Measurements from ENCODE around the gene ALDH4A1. TPM values are rescaled to one million over a fixed set of nuclear protein-coding genes. Genes with fewer than 3 reads are reported as not detected.

The ALDH4A1 gene
- total RNA-seq, 2 experiments from 2014 or later, result 0.61 to 0.71 TPM

DNA sequence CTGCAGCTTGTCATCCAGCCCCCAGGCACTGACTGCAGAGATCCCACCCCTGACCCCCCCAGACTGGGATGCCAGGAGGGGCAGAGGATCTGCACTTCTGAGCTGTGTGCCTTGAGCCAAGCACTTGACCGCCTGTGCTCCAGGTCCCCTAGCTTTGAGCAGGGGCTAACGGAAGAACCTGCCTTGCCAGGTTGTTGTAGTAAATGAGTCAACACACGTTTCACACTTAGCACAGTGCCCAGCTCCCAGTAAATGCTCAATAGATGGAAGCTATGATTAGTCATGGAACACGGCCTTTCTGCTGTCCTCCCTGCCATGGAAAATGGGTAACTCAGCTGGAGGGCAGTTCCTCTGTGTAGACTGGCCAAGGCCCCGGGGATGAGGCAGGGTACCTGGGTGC lies 30.0 kb upstream of the ALDH4A1 start:
- POLR2A ChIA-PET, result interaction anchor here (0.6 kb wide), 1 partner anchor 17 kb away, joined by 3 read pairs; no protein-coding TSS in a partner anchor
- Mint-ChIP-seq H3K4me1 (ENCODE audit: low read depth) (peaks cover 92% of the 10 kb centered on the region), H3K36me3 (ENCODE audit: low read depth) (peaks cover 4% of the 10 kb centered on the region), H3K9me3 (no peaks in the 10 kb centered on the region), H3K27ac (peak overlapping the region; percentile 88), H3K27me3 (no peaks in the 10 kb centered on the region), H3K4me3 (peak overlapping the region; percentile 20)
- no peak for DNase-seq
- TF ChIP-seq, protein P1, sequence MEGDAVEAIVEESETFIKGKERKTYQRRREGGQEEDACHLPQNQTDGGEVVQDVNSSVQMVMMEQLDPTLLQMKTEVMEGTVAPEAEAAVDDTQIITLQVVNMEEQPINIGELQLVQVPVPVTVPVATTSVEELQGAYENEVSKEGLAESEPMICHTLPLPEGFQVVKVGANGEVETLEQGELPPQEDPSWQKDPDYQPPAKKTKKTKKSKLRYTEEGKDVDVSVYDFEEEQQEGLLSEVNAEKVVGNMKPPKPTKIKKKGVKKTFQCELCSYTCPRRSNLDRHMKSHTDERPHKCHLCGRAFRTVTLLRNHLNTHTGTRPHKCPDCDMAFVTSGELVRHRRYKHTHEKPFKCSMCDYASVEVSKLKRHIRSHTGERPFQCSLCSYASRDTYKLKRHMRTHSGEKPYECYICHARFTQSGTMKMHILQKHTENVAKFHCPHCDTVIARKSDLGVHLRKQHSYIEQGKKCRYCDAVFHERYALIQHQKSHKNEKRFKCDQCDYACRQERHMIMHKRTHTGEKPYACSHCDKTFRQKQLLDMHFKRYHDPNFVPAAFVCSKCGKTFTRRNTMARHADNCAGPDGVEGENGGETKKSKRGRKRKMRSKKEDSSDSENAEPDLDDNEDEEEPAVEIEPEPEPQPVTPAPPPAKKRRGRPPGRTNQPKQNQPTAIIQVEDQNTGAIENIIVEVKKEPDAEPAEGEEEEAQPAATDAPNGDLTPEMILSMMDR (IDR thresholded peaks at IDR 0.05), result no peak
- intact Hi-C loops (cut with DNase I, micrococcal nuclease), result no loop called here
- peaks cover 98% of the 10 kb centered on the region for H3K4me1 ChIP-seq (ENCODE audit: insufficient read depth, low read length)
- no peaks in the 10 kb centered on the region for H3K36me3 ChIP-seq (ENCODE audit: insufficient read depth, low read length)
- H3K27ac ChIP-seq (ENCODE audit: low read depth in 1 of 2, low read length in 2 of 2), result no peak overlapping the region
- H3K4me3 ChIP-seq (ENCODE audit: low read length), result no peak overlapping the region
- no peaks in the 10 kb centered on the region for H3K27me3 ChIP-seq (ENCODE audit: control insufficient read depth in 1 of 2, insufficient read depth in 2 of 2, low read length in 2 of 2)
- ATAC-seq (ENCODE audit: poor library complexity), result no peak
- CTCF ChIA-PET, result no interaction called here
- H3K9me3 ChIP-seq (ENCODE audit: control insufficient read depth in 1 of 2, insufficient read depth in 1 of 2, low read length in 2 of 2), result no peaks in the 10 kb centered on the region

GRCh38 chr1:18931730-18932129 lies 29.4 kb upstream of the ALDH4A1 start:
- ChIA-PET POLR2A (interaction anchor here (0.6 kb wide), 1 partner anchor 17 kb away, joined by 3 read pairs; no protein-coding TSS in a partner anchor), CTCF (no interaction called here)
- Mint-ChIP-seq H3K36me3 (ENCODE audit: low read depth) (peaks cover 4% of the 10 kb centered on the region), H3K4me1 (ENCODE audit: low read depth) (peaks cover 91% of the 10 kb centered on the region), H3K27me3 (no peaks in the 10 kb centered on the region), H3K27ac (peak overlapping the region; percentile 88), H3K9me3 (no peaks in the 10 kb centered on the region), H3K4me3 (peak overlapping the region; percentile 48)
- Histone ChIP-seq H3K4me3 (ENCODE audit: low read length) (no peak overlapping the region), H3K27ac (ENCODE audit: low read depth in 1 of 2, low read length in 2 of 2) (peak overlapping the region in 1 of 2 donors; percentile 2), H3K4me1 (ENCODE audit: insufficient read depth, low read length) (peaks cover 98% of the 10 kb centered on the region), H3K27me3 (ENCODE audit: control insufficient read depth in 1 of 2, insufficient read depth in 2 of 2, low read length in 2 of 2) (no peaks in the 10 kb centered on the region), H3K36me3 (ENCODE audit: insufficient read depth, low read length) (no peaks in the 10 kb centered on the region), H3K9me3 (ENCODE audit: control insufficient read depth in 1 of 2, insufficient read depth in 1 of 2, low read length in 2 of 2) (no peaks in the 10 kb centered on the region)
- ATAC-seq (ENCODE audit: poor library complexity), result no peak
- TF ChIP-seq, protein P1 (IDR thresholded peaks at IDR 0.05), result no peak
- intact Hi-C loops (cut with DNase I, micrococcal nuclease), result no loop called here
- no peak for DNase-seq

GRCh38 chr1:18929686-18930085 lies 27.3 kb upstream of the ALDH4A1 start:
- Mint-ChIP-seq H3K4me1 (ENCODE audit: low read depth) (peaks cover 87% of the 10 kb centered on the region), H3K9me3 (no peaks in the 10 kb centered on the region), H3K27ac (peak overlapping the region; percentile 88), H3K36me3 (ENCODE audit: low read depth) (peaks cover 4% of the 10 kb centered on the region), H3K27me3 (no peaks in the 10 kb centered on the region), H3K4me3 (peak overlapping the region; percentile 48)
- DNase-seq (no peak), ATAC-seq (ENCODE audit: poor library complexity) (no peak)
- Histone ChIP-seq H3K9me3 (ENCODE audit: control insufficient read depth in 1 of 2, insufficient read depth in 1 of 2, low read length in 2 of 2) (no peaks in the 10 kb centered on the region), H3K36me3 (ENCODE audit: insufficient read depth, low read length) (no peaks in the 10 kb centered on the region), H3K4me1 (ENCODE audit: insufficient read depth, low read length) (peaks cover 98% of the 10 kb centered on the region), H3K27ac (ENCODE audit: low read depth in 1 of 2, low read length in 2 of 2) (peak overlapping the region in 1 of 2 donors; percentile 87), H3K27me3 (ENCODE audit: control insufficient read depth in 1 of 2, insufficient read depth in 2 of 2, low read length in 2 of 2) (no peaks in the 10 kb centered on the region), H3K4me3 (ENCODE audit: low read length) (no peak overlapping the region)
- intact Hi-C loops (cut with DNase I, micrococcal nuclease), result no loop called here
- TF ChIP-seq, protein P1 (IDR thresholded peaks at IDR 0.05), result no peak
- CTCF ChIA-PET, result interaction anchor here (0.7 to 1.7 kb wide), 4 partner anchors 17 to 43 kb away, joined by 3 to 6 read pairs (median 4); no protein-coding TSS in a partner anchor
- POLR2A ChIA-PET, result interaction anchor here (1.0 to 5.9 kb wide), 4 partner anchors 9 to 27 kb away, joined by 3 to 100 read pairs (median 8); partner anchors contain the start of gene IFFO2

Measured in CD4-positive, alpha-beta T cell (primary cell).